ENCODE data around the gene PRICKLE4.

DNA sequence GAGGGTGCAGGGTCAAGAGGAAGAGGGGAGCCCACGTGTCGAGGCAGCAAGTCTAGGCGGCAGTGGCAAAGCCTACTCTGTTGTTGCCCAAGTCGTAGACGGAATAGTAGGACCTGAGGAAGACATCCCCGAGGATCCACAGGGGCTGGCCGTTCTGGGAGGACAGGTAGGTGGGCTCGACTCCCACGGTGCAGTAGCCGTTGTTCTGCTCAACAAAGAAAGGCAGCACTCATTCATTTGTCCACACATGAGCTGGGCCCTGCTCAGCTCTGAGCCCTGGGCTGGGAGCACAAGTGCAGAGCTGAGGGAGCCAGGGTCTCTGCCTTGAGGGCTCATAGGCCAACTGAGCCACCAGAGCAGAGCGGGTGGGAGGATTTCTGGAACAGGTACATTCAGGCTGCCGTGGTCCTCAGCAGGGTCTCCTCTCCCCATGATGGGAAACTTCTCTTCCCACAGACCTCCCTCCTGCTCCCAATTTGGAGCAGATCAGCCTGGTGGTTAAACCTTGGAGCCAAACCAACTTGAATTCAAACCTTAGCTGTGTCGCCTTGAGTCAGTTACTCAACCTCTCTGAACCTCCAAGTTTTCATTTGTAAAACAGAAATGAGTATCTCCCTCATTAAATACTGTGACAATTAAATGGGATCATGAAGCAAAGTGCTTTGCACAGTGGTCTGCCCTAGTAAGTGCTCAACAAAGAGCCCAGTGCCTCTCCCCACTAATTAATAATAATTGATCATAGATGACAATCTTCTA lies 43.6 kb upstream of the PRICKLE4 start:
- TF ChIP-seq, protein P1, sequence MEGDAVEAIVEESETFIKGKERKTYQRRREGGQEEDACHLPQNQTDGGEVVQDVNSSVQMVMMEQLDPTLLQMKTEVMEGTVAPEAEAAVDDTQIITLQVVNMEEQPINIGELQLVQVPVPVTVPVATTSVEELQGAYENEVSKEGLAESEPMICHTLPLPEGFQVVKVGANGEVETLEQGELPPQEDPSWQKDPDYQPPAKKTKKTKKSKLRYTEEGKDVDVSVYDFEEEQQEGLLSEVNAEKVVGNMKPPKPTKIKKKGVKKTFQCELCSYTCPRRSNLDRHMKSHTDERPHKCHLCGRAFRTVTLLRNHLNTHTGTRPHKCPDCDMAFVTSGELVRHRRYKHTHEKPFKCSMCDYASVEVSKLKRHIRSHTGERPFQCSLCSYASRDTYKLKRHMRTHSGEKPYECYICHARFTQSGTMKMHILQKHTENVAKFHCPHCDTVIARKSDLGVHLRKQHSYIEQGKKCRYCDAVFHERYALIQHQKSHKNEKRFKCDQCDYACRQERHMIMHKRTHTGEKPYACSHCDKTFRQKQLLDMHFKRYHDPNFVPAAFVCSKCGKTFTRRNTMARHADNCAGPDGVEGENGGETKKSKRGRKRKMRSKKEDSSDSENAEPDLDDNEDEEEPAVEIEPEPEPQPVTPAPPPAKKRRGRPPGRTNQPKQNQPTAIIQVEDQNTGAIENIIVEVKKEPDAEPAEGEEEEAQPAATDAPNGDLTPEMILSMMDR (IDR thresholded peaks at IDR 0.05) = no peak
- no peak for TF ChIP-seq EZH2 (IDR thresholded peaks at IDR 0.05; ENCODE audit: borderline replicate concordance, insufficient read depth, low read depth, low read length, poor library complexity, severe bottlenecking)

All from B cell (primary cell).